ENCODE measurements around the gene S100A13.
A peak's percentile ranks its signal among the peaks of the same experiment; 100 is the strongest.
"Not testable (repeated sequence)": the region's sequence is repeated elsewhere in the genome, so short reads cannot be mapped to it uniquely, and the experiment has no call there.

The S100A13 gene

GRCh38 chr1:153647346-153647714 is 20.0 kb upstream of the S100A13 start:
- no peak for DNase-seq

GRCh38 chr1:153646672-153647345 is 19.5 kb upstream of the S100A13 start:
- DNase-seq: no peak

GRCh38 chr1:153643816-153644215 is 16.5 kb upstream of the S100A13 start:
- no peak for DNase-seq

GRCh38 chr1:153643100-153643499 is 15.8 kb upstream of the S100A13 start:
- DNase-seq: no peak

- DNase-seq: no peak
These were observed 14.9 kb upstream of the S100A13 start for GRCh38 chr1:153642161-153642560.

- no peak for DNase-seq
These were observed 13.6 kb upstream of the S100A13 start for GRCh38 chr1:153640861-153641260.

GRCh38 chr1:153640213-153640612 is 12.9 kb upstream of the S100A13 start:
- not testable (repeated sequence) for DNase-seq

- DNase-seq: no peak
These were observed 12.0 kb upstream of the S100A13 start for GRCh38 chr1:153639280-153639679.

GRCh38 chr1:153638261-153638660 is 11.0 kb upstream of the S100A13 start:
- no peak for DNase-seq

- no peak for DNase-seq
These were observed 9.0 kb upstream of the S100A13 start for GRCh38 chr1:153636312-153636711.

- DNase-seq: no peak
These were observed 8.6 kb upstream of the S100A13 start for GRCh38 chr1:153635872-153636271.

- DNase-seq: peak; percentile 100
These were observed 6.7 kb upstream of the S100A13 start, which contains the start of gene CHTOP for GRCh38 chr1:153633754-153634665. TSS of gene CHTOP (plus strand) at chr1:153634066. CDS start at chr1:153636589, 2,523 bp downstream.

GRCh38 chr1:153633161-153633753 is 6.0 kb upstream of the S100A13 start:
- no peak for DNase-seq

- no peak for DNase-seq
These were observed 4.0 kb upstream of the S100A13 start for GRCh38 chr1:153631047-153632022.

- no peak for DNase-seq
These were observed 3.1 kb upstream of the S100A13 start for GRCh38 chr1:153630384-153630783.

GRCh38 chr1:153629971-153630370 is 2.7 kb upstream of the S100A13 start:
- no peak for DNase-seq

GRCh38 chr1:153629343-153629665 is 2.0 kb upstream of the S100A13 start:
- no peak for DNase-seq

GRCh38 chr1:153628638-153629342 is 1.5 kb upstream of the S100A13 start:
- DNase-seq: no peak

- no peak for DNase-seq
These were observed 666 bp upstream of the S100A13 start, which contains the start of gene S100A1 for GRCh38 chr1:153627715-153628626. TSS of gene S100A1 (plus strand) at chr1:153628434. CDS start at chr1:153630522, 2,088 bp downstream.

GRCh38 chr1:153626477-153626903 is 815 bp downstream of the S100A13 start:
- DNase-seq: no peak

All from activated T-cell treated with anti-CD3 and anti-CD28 coated beads, Interleukin-2, amount 50 U/mL, for 1 hour (primary cell).